ENCODE data around the gene TSPAN16. TPM values are rescaled to one million over a fixed set of nuclear protein-coding genes. Genes with fewer than 3 reads are reported as not detected.
A peak's percentile ranks its signal among the peaks of the same experiment; 100 is the strongest.

Gene TSPAN16
- total RNA-seq, 1 experiment from 2014 or later: not detected

GRCh38 chr19:11345122-11345803 is 49.3 kb downstream of the TSPAN16 start:
- Mint-ChIP-seq H3K27ac (ENCODE audit: unreplicated experiment) (peak overlapping the region; percentile 92), H3K4me3 (ENCODE audit: unreplicated experiment) (peak overlapping the region; percentile 94), H3K36me3 (ENCODE audit: insufficient read depth, unreplicated experiment) (peaks cover 10% of the 10 kb centered on the region), H3K9me3 (ENCODE audit: unreplicated experiment) (no peaks in the 10 kb centered on the region), H3K4me1 (ENCODE audit: low read depth, unreplicated experiment) (peaks cover 29% of the 10 kb centered on the region), H3K27me3 (ENCODE audit: insufficient read depth, unreplicated experiment) (no peaks in the 10 kb centered on the region)
- Histone ChIP-seq H3K36me3 (ENCODE audit: control insufficient read depth, insufficient read depth, low read length) (peaks cover 1% of the 10 kb centered on the region; the same call in 1 of the 2 replicates), H3K4me1 (peaks cover 17% of the 10 kb centered on the region), H3K9me3 (no peaks in the 10 kb centered on the region), H3K4me3 (ENCODE audit: low read depth, low read length) (peak overlapping the region; percentile 47), H3K27me3 (replicated peaks; ENCODE audit: control insufficient read depth, insufficient read depth, low read length) (no peaks in the 10 kb centered on the region)
- no peak for DNase-seq
- ChIA-PET CTCF (interaction anchor here (0.6 to 3.5 kb wide), 6 partner anchors 36 to 191 kb away, joined by 4 to 22 read pairs (median 8); partner anchors contain the start of genes ODAD3, PRKCSH and ZNF653), POLR2A (interaction anchor here (1.1 to 1.9 kb wide), 2 partner anchors 29 to 36 kb away, joined by 6 to 15 read pairs; partner anchors contain the start of gene SWSAP1)
- no TSS peak for BruUV-seq (replicated peaks)
- no peak for TF ChIP-seq CTCF (IDR thresholded peaks at IDR 0.05; ENCODE audit: insufficient read depth in 1 of 2, low read depth in 1 of 2, low read length in 1 of 2, severe bottlenecking in 1 of 2, unreplicated experiment in 1 of 2)
- intact Hi-C loops (cut with micrococcal nuclease; ENCODE audit: unreplicated experiment): no loop called here

DNA sequence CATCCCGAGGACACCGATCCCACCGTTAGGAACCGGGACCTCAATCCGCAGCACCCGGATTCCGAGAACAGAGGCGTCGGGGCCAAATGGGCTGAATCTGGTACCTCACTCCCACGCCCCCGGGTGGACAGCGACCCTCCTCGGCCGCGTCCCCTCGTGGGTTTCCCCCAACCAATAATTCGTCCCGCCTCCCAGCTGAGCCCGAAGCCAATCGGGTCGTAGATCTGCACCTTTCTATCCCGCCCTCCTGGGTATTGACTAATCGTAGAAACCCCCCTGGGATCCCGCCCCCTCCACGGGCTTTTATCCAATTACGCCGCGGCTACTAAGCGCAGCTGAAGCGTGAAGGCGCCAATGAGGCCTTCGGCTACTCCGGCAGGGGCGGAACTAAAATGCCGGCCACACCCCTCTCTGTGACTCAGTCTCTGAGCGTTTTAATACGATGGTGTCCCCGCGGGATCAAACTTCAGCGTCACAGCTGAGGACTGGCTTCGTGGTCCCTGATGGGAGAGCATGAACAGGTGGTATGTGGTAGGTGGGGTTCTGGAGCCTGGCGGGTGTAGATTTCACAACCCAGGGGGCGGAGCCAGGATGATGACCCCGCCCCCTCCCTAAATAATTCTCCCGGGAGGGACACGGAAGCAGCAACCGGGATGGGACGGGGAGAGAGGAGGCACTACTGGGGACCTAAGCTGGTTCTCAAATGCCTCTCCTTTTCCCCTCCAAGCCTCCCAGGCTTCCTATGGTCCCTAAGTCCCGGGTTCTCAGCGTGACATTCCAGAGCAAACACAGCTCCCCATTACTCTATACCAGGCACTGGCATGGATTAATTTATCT is 50.4 kb downstream of the TSPAN16 start, which contains the start of the genes CCDC159 and TMEM205:
TSS of gene CCDC159 (plus strand) at position 416 of the 837 bp plus-strand sequence. CDS start at position 504, 88 bp downstream.
TSS of gene TMEM205 (minus strand) at position 165 of the 837 bp plus-strand sequence. CDS start 649 bp downstream, outside the sequence.
- Histone ChIP-seq H3K9me3 (no peaks in the 10 kb centered on the region), H3K4me3 (ENCODE audit: low read depth, low read length) (peak within 1 kb of the TSS; percentile 47), H3K36me3 (ENCODE audit: control insufficient read depth, insufficient read depth, low read length) (peaks cover 1% of the 10 kb centered on the region; the same call in 1 of the 2 replicates), H3K27me3 (replicated peaks; ENCODE audit: control insufficient read depth, insufficient read depth, low read length) (no peaks in the 10 kb centered on the region), H3K4me1 (peaks cover 17% of the 10 kb centered on the region)
- no TSS peak for BruUV-seq (replicated peaks)
- ChIA-PET POLR2A (interaction anchor here (0.6 to 1.9 kb wide), 6 partner anchors 9 to 148 kb away, joined by 3 to 15 read pairs (median 6); partner anchors contain the start of genes KANK2 and SWSAP1), CTCF (interaction anchor here (0.5 to 3.5 kb wide), 6 partner anchors 24 to 405 kb away, joined by 3 to 22 read pairs (median 6); partner anchors contain the start of gene PRKCSH)
- H3K36me3 Mint-ChIP-seq (ENCODE audit: insufficient read depth, unreplicated experiment): peaks cover 10% of the 10 kb centered on the region
- intact Hi-C loops (cut with micrococcal nuclease; ENCODE audit: unreplicated experiment): loop anchor here (1.0 to 2.0 kb wide), 3 partner anchors 9 to 89 kb away; partner anchors contain the start of genes ODAD3, PLPPR2, PRKCSH and SWSAP1
- peaks cover 29% of the 10 kb centered on the region for H3K4me1 Mint-ChIP-seq (ENCODE audit: low read depth, unreplicated experiment)
- H3K27ac Mint-ChIP-seq (ENCODE audit: unreplicated experiment): peak within 1 kb of the TSS; percentile 92
- peak in 1 of 2 experiments; percentile 1 for TF ChIP-seq CTCF (IDR thresholded peaks at IDR 0.05; ENCODE audit: insufficient read depth in 1 of 2, low read depth in 1 of 2, low read length in 1 of 2, severe bottlenecking in 1 of 2, unreplicated experiment in 1 of 2)
- no peaks in the 10 kb centered on the region for H3K27me3 Mint-ChIP-seq (ENCODE audit: insufficient read depth, unreplicated experiment)
- peak within 1 kb of the TSS; percentile 94 for H3K4me3 Mint-ChIP-seq (ENCODE audit: unreplicated experiment)
- peak; percentile 97 to 98 for DNase-seq
- H3K9me3 Mint-ChIP-seq (ENCODE audit: unreplicated experiment): no peaks in the 10 kb centered on the region

Measured in Caco-2 (cell line).